GM18870 (cell line): Measurements from ENCODE around the gene C1QTNF4.
"Not testable (repeated sequence)": the region's sequence is repeated elsewhere in the genome, so short reads cannot be mapped to it uniquely, and the experiment has no call there.

Experiments used
- ATAC-seq: cut with Tn5 transposase; IDR thresholded peaks from one replicate; pipeline ENCODE4 v1.9.1; 2021; ENCODE audit warnings: moderate library complexity; ENCODE audit not compliant: unreplicated experiment

C1QTNF4 gene

DNA sequence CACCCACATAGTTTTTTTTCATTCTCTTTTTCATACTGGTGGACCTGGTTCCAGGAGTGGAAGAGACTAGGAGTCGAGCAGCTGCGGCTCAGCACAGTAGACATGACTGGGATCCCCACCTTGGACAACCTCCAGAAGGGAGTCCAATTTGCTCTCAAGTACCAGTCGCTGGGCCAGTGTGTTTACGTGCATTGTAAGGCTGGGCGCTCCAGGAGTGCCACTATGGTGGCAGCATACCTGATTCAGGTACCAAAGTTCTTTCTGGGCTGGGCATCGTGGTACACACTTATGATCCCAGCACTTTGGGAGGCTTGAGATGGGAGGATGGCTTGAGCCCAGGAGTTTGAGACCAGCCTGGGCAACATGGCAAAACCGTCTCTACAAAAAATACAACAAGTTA, 24.6 kb downstream of the C1QTNF4 start:
- no peak for ATAC-seq

DNA sequence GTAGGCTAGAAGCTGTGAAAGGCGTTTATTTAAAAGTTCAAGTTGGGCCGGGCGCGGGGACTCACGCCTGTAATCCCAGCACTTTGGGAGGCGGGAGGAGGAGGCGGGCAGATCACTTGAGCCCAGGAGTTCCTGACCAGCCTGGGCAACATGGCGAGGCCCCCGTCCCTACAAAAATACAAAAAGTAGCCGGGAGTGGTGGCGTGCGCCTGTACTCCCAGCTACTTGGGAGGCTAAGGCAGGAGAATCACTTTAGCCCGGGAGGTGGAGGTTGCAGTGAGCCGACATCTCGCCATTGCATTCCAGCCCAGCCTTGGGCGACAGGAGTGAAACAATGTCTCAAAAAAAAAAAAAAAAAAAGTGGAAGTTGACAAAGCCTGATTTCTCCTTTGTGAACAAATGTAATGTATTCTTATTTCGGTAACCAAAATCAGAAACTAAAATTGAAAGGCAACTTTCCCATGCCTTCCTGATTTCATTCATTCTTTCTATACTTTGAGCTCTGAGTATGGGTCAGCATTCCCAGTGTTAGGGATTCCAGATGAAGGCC, 28.0 kb downstream of the C1QTNF4 start:
- no peak for ATAC-seq

DNA sequence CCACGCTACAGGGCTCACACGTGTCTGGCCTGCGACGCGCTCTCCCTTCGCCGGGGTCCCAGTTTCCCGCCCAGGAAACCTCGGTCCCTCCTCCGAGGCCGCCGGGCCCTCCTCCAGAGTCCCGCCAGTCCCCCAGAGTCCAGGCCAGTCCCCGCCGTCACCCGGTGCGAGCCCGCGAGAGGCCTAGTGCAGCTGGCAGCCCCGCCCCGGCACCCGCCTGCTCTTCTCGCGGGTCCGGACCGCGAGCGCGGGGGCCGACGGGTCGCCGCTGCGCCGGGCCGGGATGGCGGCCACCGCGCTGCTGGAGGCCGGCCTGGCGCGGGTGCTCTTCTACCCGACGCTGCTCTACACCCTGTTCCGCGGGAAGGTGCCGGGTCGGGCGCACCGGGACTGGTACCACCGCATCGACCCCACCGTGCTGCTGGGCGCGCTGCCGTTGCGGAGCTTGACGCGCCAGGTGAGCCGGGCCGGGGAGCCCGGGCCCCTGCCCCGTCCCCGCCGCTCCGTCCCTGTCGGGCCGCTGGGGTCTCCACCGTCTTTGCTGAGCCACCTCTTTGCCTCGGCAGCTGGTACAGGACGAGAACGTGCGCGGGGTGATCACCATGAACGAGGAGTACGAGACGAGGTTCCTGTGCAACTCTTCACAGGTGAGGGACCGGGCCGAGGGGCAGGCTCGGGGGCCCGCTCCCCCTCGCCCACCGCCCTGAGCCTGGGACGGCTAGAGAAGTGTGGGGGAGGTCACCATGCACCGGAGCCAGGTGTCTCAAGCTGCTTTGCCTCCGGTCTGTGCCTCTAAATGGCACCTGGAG, 28.7 kb downstream of the C1QTNF4 start, which contains the start of gene PTPMT1:
Gene PTPMT1 (plus strand): TSS at position 260 of the 809 bp plus-strand sequence. CDS start 24 bp downstream, at position 284.
- no peak for ATAC-seq

DNA sequence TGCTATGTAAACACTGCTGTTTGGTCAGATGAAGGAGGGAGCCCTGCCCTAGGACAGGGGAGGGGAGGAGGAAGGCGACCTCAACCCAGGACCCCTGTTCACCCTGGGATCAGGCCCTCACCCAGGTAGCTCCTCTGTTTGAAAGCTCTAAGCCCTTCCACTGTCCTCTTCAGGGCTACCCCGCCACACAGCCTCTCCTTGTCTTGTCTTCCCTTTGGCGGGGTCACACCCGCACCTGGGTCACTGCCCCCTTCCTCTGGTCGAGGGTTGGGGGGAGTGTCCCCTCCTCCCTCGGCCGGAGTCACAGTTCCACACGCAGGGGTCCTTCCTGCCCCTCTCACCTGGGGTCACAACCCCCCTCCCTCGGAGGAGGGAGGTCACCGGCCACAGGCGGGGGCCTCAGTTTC, 29.3 kb downstream of the C1QTNF4 start:
- no peak for ATAC-seq

DNA sequence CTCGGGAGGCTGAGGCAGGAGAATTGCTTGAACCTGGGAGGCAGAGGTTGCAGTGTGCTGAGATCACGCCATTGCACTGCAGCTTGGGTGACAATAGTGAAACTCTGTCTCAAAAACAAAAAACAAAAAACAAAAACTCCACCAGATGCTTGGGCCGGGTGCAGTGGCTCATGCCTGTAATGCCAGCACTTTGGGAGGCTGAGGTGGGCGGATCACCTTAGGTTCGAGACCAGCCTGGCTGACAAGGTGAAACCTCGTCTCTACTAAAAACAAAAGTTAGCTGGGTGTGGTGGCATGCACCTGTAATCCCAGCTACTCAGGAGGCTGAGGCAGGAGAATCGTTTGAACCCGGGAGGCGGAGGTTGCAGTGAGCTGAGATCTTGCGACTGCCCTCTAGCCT, 29.8 kb downstream of the C1QTNF4 start:
- ATAC-seq: not testable (repeated sequence)

DNA sequence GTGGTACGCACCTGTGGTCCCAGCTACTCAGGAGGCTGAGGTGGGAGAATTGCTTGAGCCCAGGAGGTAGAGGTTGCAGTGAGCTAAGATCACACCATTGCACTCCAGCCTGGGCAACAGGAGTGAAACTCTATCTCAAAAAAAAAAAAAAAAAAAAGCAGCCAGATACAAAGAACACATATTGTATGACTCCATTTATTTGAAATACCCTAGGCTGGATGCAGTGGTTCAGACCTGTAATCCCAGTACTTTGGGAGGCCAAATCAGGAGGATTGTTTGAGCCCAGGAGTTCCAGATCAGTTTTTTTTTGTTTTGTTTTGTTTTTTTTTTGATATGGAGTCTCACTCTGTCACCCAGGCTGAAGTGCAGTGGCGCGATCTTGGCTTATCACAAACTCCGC, 31.8 kb downstream of the C1QTNF4 start:
- ATAC-seq: not testable (repeated sequence)

DNA sequence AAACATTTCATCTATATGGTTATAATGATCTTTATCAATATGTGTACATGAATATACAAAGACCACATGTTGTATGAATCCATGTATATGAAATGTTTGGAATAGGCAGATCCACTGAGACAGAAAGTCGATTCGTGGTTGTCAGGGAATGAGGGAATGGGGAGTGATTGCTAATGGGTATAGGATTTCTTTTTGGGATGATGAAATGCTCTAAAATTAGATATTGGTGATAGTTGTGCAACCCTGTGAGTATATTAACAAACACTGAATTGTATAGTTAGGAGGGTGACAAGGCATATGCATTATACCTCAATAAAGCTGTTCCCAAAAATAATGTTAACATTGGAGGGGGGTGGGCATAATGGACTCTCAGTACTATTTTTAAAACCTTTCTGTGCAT, 33.8 kb downstream of the C1QTNF4 start:
- ATAC-seq: no peak

DNA sequence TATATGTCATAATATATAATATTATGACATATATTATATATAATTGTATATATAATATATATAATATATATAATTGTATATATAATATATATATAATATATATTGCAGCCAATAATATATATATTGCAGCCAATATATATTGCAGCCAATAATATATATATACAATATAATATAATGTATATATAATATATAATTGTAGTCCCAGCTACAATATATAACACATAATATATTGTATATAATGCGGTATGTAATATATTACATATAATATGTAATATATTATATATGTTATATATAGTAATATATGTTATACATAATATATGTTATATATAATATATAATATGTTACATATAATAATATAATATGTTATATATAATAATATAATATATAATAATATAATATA, 35.5 kb downstream of the C1QTNF4 start:
- no peak for ATAC-seq

DNA sequence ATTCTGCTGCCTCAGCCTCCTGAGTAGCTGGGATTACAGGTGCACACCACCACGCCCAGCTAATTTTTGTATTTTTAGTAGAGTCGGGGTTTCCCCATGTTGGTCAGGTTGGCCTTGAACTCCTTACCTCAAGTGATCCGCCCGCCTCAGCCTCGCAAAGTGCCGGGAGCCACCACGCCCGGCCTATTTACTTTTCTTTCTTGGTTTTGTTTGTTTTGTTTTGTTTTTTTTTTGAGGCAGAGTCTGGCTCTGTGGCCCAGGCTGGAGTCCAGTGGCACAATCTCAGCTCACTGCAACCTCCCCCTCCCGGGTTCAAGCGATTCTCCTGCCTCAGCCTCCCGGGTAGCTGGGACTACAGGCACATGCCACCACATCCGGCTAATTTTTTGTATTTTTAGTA, 37.2 kb downstream of the C1QTNF4 start:
- ATAC-seq: not testable (repeated sequence)

DNA sequence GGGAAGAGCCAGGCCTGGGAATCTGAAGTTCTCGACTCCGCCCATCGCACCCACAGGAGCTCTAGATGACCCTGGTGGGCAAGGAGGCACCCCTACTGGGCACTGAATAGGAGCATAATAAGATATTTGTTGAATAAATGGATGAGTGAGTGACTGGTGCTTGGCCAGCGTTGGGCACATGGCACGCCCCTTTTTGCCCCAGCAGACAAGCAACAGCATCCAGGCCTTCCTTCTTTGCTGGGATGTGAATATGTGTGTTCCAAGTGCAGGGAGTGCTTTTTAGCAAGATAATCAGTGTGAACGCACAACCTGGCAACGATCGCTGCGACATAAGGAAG, 40.8 kb downstream of the C1QTNF4 start:
- ATAC-seq: no peak

DNA sequence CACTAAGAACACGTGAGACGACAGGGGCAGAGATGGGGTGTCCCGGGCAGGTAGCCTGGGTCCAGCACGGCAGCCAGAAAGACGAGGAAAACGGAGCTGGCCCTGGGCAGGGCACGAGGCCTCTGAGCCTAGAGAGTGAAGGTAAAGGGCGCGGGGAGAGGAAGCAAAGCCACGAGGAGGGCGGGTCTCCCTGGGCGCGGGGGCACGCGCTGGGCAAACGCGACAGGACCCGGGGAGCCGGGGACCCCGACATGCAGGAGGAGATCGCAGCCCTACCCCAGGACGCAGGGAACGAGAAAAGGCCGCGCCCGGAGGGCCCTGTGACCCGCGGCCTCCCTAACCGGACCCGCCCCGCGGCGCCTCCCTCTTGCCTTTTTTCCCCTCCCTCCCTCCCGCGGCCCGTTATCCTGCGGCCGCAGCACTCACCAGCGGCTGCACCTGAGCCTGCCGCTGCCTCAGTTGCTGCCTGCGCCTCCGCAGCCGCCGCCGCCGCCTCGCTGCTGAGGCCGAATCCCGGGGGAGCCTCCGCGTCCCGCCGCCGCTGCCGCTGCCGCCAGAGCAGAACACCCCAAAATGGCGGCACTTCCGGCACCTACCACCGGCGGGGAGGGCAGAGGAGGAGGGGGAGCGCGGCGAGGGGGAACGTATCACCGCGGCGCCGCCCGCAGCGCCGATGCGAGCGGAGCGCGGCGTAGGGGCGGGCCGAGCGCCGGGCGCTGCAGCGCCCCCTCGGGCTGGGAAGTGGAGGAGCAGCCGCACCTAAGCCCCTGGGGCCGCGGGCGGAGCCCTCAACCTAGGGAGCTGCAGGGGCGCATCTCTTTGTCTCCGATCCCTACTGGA, 41.4 kb downstream of the C1QTNF4 start, which contains the start of gene CELF1:
Gene CELF1 (minus strand): TSS at position 567 of the 840 bp plus-strand sequence. CDS start 53,609 bp downstream, outside the sequence.
- ATAC-seq: peak; percentile 71

DNA sequence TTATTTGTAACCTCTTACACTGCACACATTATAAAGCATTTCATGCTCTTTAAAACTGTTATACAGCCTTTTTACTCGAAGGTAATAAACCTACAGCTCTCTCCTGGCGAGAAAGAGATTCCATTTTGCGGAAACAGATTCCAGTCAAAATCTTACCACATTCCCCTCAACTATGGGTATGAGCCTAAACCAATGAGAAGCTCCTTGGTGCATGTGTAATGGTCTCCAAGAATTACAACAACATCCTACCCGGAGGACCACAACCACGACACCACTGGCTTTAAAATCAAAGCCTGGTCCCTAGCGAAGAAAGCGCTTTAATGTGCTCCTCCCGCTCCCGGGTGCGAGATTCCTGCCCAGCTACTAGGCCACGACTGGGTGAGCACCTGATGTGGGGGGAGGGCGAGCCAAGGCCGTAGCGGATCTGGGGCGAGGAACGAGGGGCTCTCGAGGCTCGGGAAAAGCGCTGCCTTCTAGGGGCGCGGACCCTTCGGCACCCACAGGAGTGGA, 42.1 kb downstream of the C1QTNF4 start:
- ATAC-seq: no peak

DNA sequence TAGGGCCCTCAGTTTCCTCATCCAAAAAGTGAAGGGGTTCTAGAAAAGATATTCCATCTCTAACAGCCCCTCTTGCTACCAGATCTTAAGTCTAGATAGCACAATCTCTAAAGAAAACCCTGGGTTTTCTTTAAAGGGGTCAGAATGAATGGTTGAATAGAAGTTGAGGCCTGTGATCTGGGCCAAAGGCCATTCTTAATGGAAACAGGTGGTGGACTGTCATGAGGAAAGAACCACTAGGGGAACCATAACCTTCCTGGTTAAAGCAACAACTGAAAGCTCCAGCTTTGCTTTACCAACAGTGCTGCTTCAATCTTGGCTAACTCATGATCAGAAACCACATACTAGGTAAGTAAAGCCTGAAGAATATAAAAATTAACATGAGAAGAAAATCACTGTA, 43.1 kb downstream of the C1QTNF4 start:
- no peak for ATAC-seq

DNA sequence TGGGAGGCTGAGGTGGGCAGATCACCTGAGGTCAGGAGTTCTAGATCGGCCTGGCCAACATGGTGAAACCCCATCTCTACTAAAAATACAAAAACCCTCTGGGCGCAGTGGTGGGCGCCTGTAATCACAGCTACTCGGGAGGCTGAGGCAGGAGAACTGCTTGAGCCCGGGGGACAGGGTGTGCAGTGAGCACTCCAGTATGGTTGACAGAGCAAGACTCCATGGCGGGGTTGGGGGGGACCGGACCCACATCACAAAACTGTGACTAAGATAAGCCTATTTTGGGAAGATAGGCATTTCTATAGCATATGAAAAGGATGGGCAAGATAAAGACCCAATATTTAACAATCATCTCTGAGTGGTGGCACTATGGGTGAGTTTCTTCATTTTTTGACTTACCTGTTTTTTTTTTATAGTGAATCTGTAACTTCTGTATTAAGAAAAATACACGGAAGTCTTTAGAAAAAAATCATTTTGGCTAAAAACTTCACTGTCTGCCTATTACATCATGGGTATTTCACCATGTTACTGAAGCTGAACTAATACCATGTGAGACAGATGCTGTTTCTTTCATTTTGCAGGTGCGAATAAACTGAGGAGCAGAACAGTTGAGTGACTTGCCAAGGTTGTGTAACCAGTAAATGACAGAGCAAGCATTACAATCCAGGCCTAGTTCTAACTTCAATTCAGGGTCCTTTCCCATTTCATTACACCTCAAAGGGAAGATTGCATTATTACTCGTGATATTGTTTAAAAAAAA, 43.7 kb downstream of the C1QTNF4 start:
- ATAC-seq: no peak

DNA sequence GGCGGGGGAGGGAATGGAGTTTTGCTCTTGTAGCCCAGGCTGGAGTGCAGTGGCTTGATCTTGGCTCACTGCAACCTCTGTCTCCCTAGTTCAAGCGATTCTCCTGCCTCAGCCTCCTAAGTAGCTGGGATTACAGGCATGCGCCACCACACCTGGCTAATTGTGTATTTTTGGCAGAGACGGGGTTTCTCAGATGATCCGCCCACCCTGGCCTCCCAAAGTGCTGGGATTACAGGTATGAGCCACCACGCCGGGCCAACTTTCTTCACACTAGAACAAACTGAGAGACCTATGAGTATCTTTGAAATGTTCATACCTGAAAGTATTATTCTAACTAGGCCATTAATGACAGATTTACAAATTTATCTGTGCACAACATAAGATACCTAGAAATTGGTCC, 47.9 kb downstream of the C1QTNF4 start:
- ATAC-seq: not testable (repeated sequence)

DNA sequence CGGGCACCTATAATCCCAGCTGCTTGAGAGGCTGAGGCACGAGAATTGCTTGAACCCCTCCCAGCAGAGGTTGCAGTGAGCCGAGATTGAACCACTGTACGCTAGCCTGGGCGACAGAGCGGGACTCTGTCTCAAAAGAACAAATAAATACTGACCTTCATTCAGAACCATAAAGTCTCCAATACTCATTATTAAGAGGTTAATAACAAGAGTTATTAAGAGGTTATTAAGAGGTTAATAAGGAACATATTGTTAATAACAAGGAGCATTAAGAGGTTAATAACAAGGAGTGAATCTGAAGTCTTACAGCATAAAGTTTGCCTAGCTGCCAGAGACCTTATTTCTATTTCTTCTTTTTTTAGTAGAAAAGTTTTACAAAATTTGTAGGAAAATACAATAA, 48.9 kb downstream of the C1QTNF4 start:
- ATAC-seq: no peak

DNA sequence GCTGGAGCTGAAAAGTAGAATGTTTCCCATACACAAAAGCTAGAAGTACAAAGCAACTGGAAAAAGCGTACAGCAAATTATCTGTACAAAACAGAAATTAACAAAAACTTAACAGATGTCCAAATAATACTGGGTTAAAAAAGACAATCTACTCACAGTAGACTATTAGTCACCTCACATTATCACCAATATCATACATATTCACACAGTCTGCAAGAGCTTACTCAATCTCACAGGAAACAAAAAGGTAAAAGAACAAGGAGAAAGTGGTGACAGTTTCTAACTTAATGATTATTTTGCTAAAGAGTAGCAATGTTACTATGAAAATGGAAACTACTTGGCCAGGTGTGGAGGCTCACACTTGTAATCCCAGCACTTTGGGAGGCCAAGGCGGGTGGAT, 53.1 kb downstream of the C1QTNF4 start:
- ATAC-seq: no peak

DNA sequence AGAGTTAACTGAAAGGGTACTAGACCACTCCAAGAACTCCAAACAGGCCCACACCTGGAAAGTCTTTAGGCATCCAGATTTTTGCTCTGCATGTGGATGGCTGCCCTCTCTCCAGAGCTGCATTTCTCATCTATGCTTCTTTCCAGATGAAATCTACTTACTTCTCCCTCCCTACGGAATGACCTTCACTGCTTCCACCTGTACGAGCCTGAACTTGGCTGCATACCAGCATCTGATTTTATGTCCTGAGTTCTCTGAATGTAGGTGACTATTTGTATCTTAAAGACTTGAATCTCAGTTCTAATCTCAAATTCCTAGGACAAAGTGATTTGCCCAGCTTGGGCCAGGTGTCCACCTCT, 54.6 kb downstream of the C1QTNF4 start:
- no peak for ATAC-seq
